Glomerular endothelial cell (primary cell): ENCODE results near the gene WDR4. TPM values are rescaled to one million over a fixed set of nuclear protein-coding genes. Genes with fewer than 3 reads are reported as not detected.
"Not testable (repeated sequence)": the region's sequence is repeated elsewhere in the genome, so short reads cannot be mapped to it uniquely, and the experiment has no call there.

Source experiments
- DNase-seq: peaks from one replicate; pipeline ENCODE4 v3.0.0-alpha.2; 2011; ENCODE audit warnings: low read depth, low spot score; ENCODE audit errors: extremely low read depth
- total RNA-seq: library from RNA; depleted of rRNA; stranded (reverse); fragments of >200 nt; gene quantifications from 2 replicates; pipeline ENCODE4 v1.2.3, GENCODE V29; 2015

The WDR4 gene
- total RNA-seq, 1 donor from 2014 or later, result 13.1 TPM

GRCh38 chr21:42880352-42880751 lies 1.0 kb upstream of the WDR4 start:
- no peak for DNase-seq

GRCh38 chr21:42878678-42878992 lies 704 bp downstream of the WDR4 start:
- no peak for DNase-seq

GRCh38 chr21:42875811-42876210 lies 3.5 kb downstream of the WDR4 start:
- not testable (repeated sequence) for DNase-seq

- no peak for DNase-seq
These were observed 6.2 kb downstream of the WDR4 start for GRCh38 chr21:42873096-42873495.

GRCh38 chr21:42868196-42868595 lies 11.1 kb downstream of the WDR4 start:
- DNase-seq, result no peak

GRCh38 chr21:42865776-42866160 lies 13.6 kb downstream of the WDR4 start:
- DNase-seq, result no peak

- DNase-seq, result no peak
These were observed 14.2 kb downstream of the WDR4 start for GRCh38 chr21:42864815-42865775.

GRCh38 chr21:42864286-42864685 lies 15.1 kb downstream of the WDR4 start:
- DNase-seq, result no peak

- DNase-seq, result no peak
These were observed 15.9 kb downstream of the WDR4 start for GRCh38 chr21:42863504-42863870.

- DNase-seq, result no peak
These were observed 16.4 kb downstream of the WDR4 start for GRCh38 chr21:42862774-42863503.

- no peak for DNase-seq
These were observed 17.4 kb downstream of the WDR4 start for GRCh38 chr21:42861848-42862400.

GRCh38 chr21:42861311-42861847 lies 18.0 kb downstream of the WDR4 start:
- DNase-seq, result no peak

- no peak for DNase-seq
These were observed 19.0 kb downstream of the WDR4 start for GRCh38 chr21:42860345-42860744.

- DNase-seq, result no peak
These were observed 19.5 kb downstream of the WDR4 start for GRCh38 chr21:42859891-42860230.

GRCh38 chr21:42858957-42859890 lies 20.1 kb downstream of the WDR4 start:
- no peak for DNase-seq

- no peak for DNase-seq
These were observed 21.0 kb downstream of the WDR4 start for GRCh38 chr21:42858185-42858847.

- no peak for DNase-seq
These were observed 22.1 kb downstream of the WDR4 start for GRCh38 chr21:42857216-42857615.

GRCh38 chr21:42855937-42856335 lies 23.4 kb downstream of the WDR4 start:
- DNase-seq, result no peak

GRCh38 chr21:42855171-42855936 lies 24.0 kb downstream of the WDR4 start:
- DNase-seq, result no peak
